HepG2 (cell line): ENCODE measurements around the gene PRMT7. TPM values are rescaled to one million over a fixed set of nuclear protein-coding genes. Genes with fewer than 3 reads are reported as not detected.

ENCODE experiments used
- ATF7 ChIP-seq, 2 experiments: fragments of 450-650 bp in 1 of 2; sonication (generic) in 1 of 2; formaldehyde crosslinking in 1 of 2; IDR thresholded peaks; 2 replicates each; pipeline versions ENCODE4 v1.4.0 to v1.6.1; 2016 to 2020; ENCODE audit warnings: antibody characterized with exemption in 1 of 2, mild to moderate bottlenecking in 1 of 2, missing genetic modification reagents in 1 of 2
- CBX1 ChIP-seq: IDR thresholded peaks from one replicate; pipeline ENCODE4 v1.6.1; 2016; ENCODE audit warnings: antibody characterized with exemption, low read depth
- CCDC6 ChIP-seq: sonication (generic); formaldehyde crosslinking; IDR thresholded peaks from 2 replicates; pipeline ENCODE4 v1.8.1; 2022; ENCODE audit warnings: mild to moderate bottlenecking, missing genetic modification reagents, moderate library complexity
- DDIT3 ChIP-seq: sonication (generic); formaldehyde crosslinking; IDR thresholded peaks from 2 replicates; pipeline ENCODE4 v1.4.0; 2020; ENCODE audit warnings: mild to moderate bottlenecking, missing genetic modification reagents
- ELF4 ChIP-seq: sonication (generic); formaldehyde crosslinking; IDR thresholded peaks from 2 replicates; pipeline ENCODE4 v1.5.0; 2020; ENCODE audit warnings: missing genetic modification reagents, mild to moderate bottlenecking, moderate library complexity, borderline replicate concordance
- KAT2B ChIP-seq: fragments of 150-350 bp; IDR thresholded peaks from 2 replicates; pipeline ENCODE4 v1.6.1; 2014; ENCODE audit warnings: low read depth, low read length, borderline replicate concordance
- MEF2D ChIP-seq: sonication (generic); formaldehyde crosslinking; IDR thresholded peaks from 2 replicates; pipeline ENCODE4 v1.5.1; 2020; ENCODE audit warnings: mild to moderate bottlenecking, missing genetic modification reagents
- MEIS1 ChIP-seq: sonication (generic); formaldehyde crosslinking; IDR thresholded peaks from 2 replicates; pipeline ENCODE4 v1.9.0; 2021; ENCODE audit warnings: mild to moderate bottlenecking, missing genetic modification reagents, moderate library complexity, borderline replicate concordance
- SMARCE1 ChIP-seq: fragments of 450-650 bp; IDR thresholded peaks from 2 replicates; pipeline ENCODE4 v1.6.1; 2017; ENCODE audit warnings: borderline replicate concordance
- SMC3 ChIP-seq: IDR thresholded peaks from 2 replicates; pipeline ENCODE4 v1.6.1; 2011; ENCODE audit warnings: low read length, improper control_type of control experiment
- SSRP1 ChIP-seq: IDR thresholded peaks from 2 replicates; pipeline ENCODE4 v1.6.1; 2016; ENCODE audit warnings: control low read depth
- ZBTB37 ChIP-seq: sonication (generic); formaldehyde crosslinking; IDR thresholded peaks from 2 replicates; pipeline ENCODE4 v1.4.0; 2020; ENCODE audit warnings: mild to moderate bottlenecking, missing genetic modification reagents
- ZFP36 ChIP-seq: fragments of 150-350 bp; IDR thresholded peaks from 2 replicates; pipeline ENCODE4 v1.6.1; 2018; ENCODE audit warnings: borderline replicate concordance, low read length, low read depth; ENCODE audit not compliant: partially characterized antibody
- ZNF34 ChIP-seq: sonication (generic); formaldehyde crosslinking; IDR thresholded peaks from 2 replicates; pipeline ENCODE4 v1.4.0; 2020; ENCODE audit warnings: mild to moderate bottlenecking, missing genetic modification reagents, borderline replicate concordance
- ZNF354B ChIP-seq: sonication (generic); formaldehyde crosslinking; IDR thresholded peaks from 2 replicates; pipeline ENCODE4 v1.8.0; 2022; ENCODE audit warnings: mild to moderate bottlenecking, missing genetic modification reagents
- ZNF382 ChIP-seq: sonication (generic); formaldehyde crosslinking; IDR thresholded peaks from 2 replicates; pipeline ENCODE4 v1.5.0; 2020; ENCODE audit warnings: missing genetic modification reagents, mild to moderate bottlenecking, borderline replicate concordance
- ZNF687 ChIP-seq: sonication (generic); formaldehyde crosslinking; IDR thresholded peaks from 2 replicates; pipeline ENCODE4 v1.5.1; 2020; ENCODE audit warnings: mild to moderate bottlenecking, missing genetic modification reagents, moderate library complexity
- ZNF720 ChIP-seq: sonication (generic); formaldehyde crosslinking; IDR thresholded peaks from 2 replicates; pipeline ENCODE4 v1.4.0; 2020; ENCODE audit warnings: missing genetic modification reagents
- ZNF792 ChIP-seq: IDR thresholded peaks from 2 replicates; pipeline ENCODE4 v1.6.1; 2016
- ZSCAN12 ChIP-seq: sonication (generic); formaldehyde crosslinking; IDR thresholded peaks from 2 replicates; pipeline ENCODE4 v1.9.0; 2021; ENCODE audit warnings: mild to moderate bottlenecking, missing genetic modification reagents
- polyA plus RNA-seq, 8 experiments: library from polyadenylated mRNA; depleted of rRNA in 3 of 8; stranded (reverse) in 7 of 8; unstranded in 1 of 8; fragments of >200 nt; fragmentation: Illumina TruSeq in 4 of 8; extraction: Trizol in 4 of 8; gene quantifications; 2 replicates each; pipeline versions ENCODE4 v1.2.1 to v1.2.3, GENCODE V29; 2011 to 2016; ENCODE audit warnings: low read depth in 4 of 8, missing spikeins in 1 of 8, mixed read lengths in 1 of 8; ENCODE audit not compliant: insufficient read depth in 1 of 8
- total RNA-seq, 5 experiments: library from RNA; depleted of rRNA; stranded (reverse); fragments of >200 nt; fragmentation: Illumina TruSeq; extraction: Trizol; gene quantifications; 2 replicates each; pipeline ENCODE4 v1.2.3, GENCODE V29; 2016; ENCODE audit warnings: low read depth in 1 of 5

Gene PRMT7
- total and polyA plus RNA-seq, 2 of the 13 experiments (the other 11 are each of a cell fraction or from before 2014, with no cell fraction given) = 47.5 to 55.0 TPM

GRCh38 chr16:68310774-68311511 lies at the start of gene PRMT7, which contains the start of gene SLC7A6OS (continued):
- TF ChIP-seq ZSCAN12 (CRISPR knock-in tag) (peak; percentile 99), KAT2B (no peak), MEIS1 (CRISPR knock-in tag) (peak; percentile 98), ZNF354B (CRISPR knock-in tag) (peak; percentile 98; the same call in 1 of the 2 replicates), ZNF382 (CRISPR knock-in tag) (no peak), SMARCE1 (no peak), MEF2D (CRISPR knock-in tag) (peak; percentile 98), ZNF792 (CRISPR knock-in tag) (peak; percentile 99), ZNF720 (CRISPR knock-in tag) (peak; percentile 79; the same call in 1 of the 2 replicates), SMC3 (no peak), ZNF687 (CRISPR knock-in tag) (peak; percentile 100), SSRP1 (CRISPR knock-in tag) (peak; percentile 14; the same call in 1 of the 2 replicates), CCDC6 (CRISPR knock-in tag) (peak; percentile 100), ELF4 (CRISPR knock-in tag) (peak; percentile 94), ZNF34 (CRISPR knock-in tag) (no peak), ZFP36 (no peak), ATF7 (IDR thresholded peaks at IDR 0.05) (no peak), ATF7 (CRISPR knock-in tag; IDR thresholded peaks at IDR 0.05) (peak; percentile 65; the same call in 1 of the 2 replicates), CBX1 (no peak), ZBTB37 (0 out of 2 replicates have a peak, but pooled peaks have one; percentile 62), DDIT3 (CRISPR knock-in tag) (peak; percentile 67; the same call in 1 of the 2 replicates)
